ENCODE results near the gene MYADML2. TPM values are rescaled to one million over a fixed set of nuclear protein-coding genes. Genes with fewer than 3 reads are reported as not detected.
"Not testable (repeated sequence)": the region's sequence is repeated elsewhere in the genome, so short reads cannot be mapped to it uniquely, and the experiment has no call there.

MYADML2 gene
- under 1 TPM in 3 of 4 donors, not detected in 1; 0.14 to 0.33 (median 0.24) TPM for polyA plus RNA-seq (ENCODE audit: insufficient read length in 4 of 4)

DNA sequence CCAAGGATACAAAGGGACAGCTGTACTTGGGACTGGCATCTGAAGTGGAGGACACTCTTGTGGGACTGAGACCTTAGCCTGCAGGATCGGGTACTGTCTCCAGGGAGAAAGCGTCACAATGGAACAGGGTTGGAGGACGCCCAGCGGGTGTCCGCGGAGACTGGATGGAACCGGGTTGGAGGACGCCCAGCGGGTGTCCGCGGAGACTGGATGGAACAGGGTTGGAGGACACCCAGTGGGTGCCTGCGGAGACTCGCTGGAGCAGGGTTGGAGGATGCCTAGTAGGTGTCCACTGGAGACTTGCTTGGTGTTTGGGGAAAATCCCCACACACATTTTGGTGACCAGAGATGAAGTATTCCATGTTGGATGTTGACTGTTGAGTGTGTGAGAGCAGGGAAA, at the start of gene MYADML2:
Gene MYADML2, minus strand, starts transcription at position 45 of the 400 bp plus-strand sequence. CDS start 5,492 bp downstream, outside the sequence.
- no peak for DNase-seq (ENCODE audit: low read depth in 4 of 4, low spot score in 2 of 4)

GRCh38 chr17:81996232-81996756, 49.3 kb upstream of the MYADML2 start:
- DNase-seq (ENCODE audit: low read depth in 4 of 4, low spot score in 2 of 4): no peak

- no peak for DNase-seq (ENCODE audit: low read depth in 4 of 4, low spot score in 2 of 4)
Measured at GRCh38 chr17:81995463-81996231, 48.6 kb upstream of the MYADML2 start.

GRCh38 chr17:81994593-81995462, 47.8 kb upstream of the MYADML2 start:
- DNase-seq (ENCODE audit: low read depth in 4 of 4, low spot score in 2 of 4): no peak

GRCh38 chr17:81993729-81994592, 46.9 kb upstream of the MYADML2 start:
- DNase-seq (ENCODE audit: low read depth in 4 of 4, low spot score in 2 of 4): no peak

DNA sequence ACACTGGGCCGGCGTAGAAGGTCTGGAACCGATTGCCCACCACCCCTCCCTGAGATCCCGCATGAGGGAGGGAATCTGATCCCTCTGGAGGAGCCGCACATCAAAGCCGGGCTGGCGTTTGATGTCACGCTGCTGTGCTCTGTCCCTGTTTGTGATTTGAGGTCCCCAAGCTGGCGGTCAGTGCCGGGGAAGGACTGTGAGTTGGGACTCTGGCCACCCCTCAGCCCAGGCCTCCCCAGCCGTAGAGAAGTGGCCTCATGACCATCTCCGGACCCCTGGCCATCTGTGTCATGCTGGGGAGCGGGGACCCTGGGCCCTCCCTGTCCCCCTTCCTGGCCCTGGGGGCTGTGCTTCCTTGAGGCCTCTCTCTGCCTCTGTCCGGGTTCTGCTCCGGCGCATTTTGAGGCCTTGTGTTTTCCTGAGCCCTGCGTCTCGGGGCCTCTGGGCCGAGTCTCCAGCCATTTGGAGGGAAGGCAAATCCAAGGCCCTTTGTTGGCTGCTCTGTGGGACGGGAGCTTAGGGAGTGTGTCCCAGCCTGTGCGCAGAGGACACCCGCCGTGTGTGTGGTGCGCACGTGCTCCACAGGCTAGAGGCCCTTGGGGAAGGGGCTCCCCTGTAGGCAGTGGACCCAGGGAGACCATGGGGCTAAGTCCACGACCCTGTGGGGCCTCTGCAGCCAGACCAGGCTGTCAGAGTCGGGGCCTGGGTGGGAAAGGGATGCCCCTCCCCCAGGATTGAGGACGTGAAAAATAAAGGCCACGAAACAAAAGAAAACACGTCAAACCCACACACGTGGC, 45.5 kb upstream of the MYADML2 start:
- DNase-seq (ENCODE audit: low read depth in 4 of 4, low spot score in 2 of 4): peak in 1 of 4 donors; percentile 73

GRCh38 chr17:81991684-81992305, 44.8 kb upstream of the MYADML2 start:
- no peak for DNase-seq (ENCODE audit: low read depth in 4 of 4, low spot score in 2 of 4)

GRCh38 chr17:81990836-81991683, 44.0 kb upstream of the MYADML2 start:
- no peak for DNase-seq (ENCODE audit: low read depth in 4 of 4, low spot score in 2 of 4)

DNA sequence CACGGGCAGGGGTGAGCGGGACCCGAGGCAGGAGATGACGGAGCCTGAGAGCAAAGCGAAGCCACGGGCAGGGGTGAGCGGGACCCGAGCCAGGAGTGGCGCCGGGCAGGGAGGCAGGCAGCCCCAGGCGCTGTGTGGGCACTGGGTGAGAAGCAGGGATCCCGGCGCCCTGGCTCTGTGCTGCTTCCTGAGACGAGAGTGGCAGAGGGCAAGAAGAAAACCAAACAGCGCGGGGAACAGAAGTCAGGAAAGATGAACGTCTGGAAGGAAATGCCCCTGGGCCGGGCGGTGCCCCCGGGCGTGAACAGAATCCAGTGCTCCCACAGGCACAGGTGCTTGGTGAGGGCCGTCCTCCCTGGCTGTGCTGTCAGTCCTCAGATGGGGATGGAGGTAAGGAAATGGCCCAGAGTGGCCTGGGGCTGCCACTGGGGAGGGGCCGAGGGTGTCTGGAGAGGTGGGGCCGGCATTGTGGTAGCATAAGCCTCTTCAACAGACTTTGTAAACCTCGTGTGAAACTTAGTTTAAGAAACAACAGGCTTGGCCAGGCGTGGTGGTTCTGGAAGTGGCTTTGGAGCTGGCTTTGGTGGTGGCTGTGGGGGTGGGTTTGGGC, 40.2 kb upstream of the MYADML2 start:
- no peak for DNase-seq (ENCODE audit: low read depth in 4 of 4, low spot score in 2 of 4)

DNA sequence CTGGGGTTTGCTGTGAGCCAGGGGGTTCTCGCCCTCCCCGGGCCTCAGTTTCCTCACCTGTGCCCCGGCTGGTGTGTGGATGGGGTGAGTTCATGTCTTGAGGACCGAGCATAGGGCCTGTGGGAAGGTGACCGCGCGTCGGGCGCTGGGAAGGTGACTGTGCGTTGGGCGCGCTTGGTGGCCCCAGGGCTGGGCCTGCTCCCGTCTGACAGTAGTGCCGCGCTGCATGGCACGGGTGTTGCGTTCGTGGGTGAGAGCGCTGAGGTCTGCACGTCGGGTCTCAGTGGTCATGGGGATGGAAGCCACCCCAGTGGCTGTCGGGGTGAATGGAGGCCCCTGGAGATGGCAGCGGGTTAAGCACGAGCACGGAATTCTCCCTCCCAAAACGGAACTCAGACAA, 39.6 kb upstream of the MYADML2 start:
- no peak for DNase-seq (ENCODE audit: low read depth in 4 of 4, low spot score in 2 of 4)

DNA sequence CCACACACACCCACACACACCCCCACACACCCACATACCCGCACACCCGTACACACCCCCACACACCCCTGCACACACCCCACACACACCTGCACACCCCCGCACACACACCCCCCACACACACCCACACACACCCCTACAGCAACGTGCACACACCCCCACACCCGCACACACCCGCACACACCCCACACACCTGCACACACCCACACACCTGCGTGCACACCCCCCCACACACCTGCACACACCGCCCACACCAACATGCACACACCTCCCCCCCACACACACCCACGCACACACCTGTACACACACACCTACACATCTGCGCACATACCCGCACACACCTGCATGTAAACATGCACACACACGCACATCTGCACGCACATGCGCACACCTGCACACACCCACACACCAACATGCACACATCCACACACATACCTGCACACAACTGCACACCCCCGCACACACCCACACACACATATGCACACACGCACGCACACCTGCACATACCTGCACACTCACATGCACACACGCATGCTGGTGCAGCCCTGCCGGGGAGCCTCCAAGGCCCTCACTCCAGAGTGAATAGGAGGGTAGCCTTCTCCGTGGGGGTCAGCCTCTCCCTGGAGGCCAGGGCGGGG, 37.9 kb upstream of the MYADML2 start:
- DNase-seq (ENCODE audit: low read depth in 4 of 4, low spot score in 2 of 4): no peak

DNA sequence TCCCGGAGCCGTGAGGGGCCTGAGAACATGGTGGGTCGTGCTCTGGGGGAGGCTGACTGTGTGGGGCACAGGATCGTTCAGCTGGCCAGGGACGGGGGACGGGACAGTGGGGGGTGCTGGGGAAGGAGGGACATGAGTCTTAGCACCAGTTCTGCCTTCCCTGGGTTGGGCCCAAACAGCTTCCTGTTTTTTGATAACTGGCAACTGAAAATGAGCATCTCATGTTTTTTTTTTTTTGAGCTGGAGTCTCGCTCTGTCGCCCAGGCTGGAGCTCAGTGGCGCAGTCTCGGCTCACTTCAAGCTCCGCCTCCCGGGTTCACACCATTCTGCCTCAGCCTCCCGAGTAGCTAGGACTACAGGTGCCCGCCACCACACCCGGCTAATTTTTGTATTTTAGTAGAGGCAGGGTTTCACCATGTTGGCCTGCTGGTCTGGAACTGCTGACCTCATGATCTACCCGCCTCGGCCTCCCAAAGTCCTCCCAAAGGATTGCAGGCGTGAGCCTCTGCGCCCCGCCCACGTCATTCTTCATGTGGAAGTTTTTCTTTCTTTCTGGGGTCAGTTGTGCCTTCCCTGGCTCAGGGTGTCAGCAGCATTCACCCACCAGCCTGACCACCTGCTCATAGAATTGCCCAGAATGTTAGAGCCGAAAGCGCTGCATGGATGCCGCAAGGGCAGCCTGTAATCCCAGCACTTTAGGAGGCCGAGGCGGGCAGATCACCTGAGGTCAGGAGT, 36.8 kb upstream of the MYADML2 start:
- no peak for DNase-seq (ENCODE audit: low read depth in 4 of 4, low spot score in 2 of 4)

GRCh38 chr17:81983011-81983638, 36.1 kb upstream of the MYADML2 start:
- DNase-seq (ENCODE audit: low read depth in 4 of 4, low spot score in 2 of 4): no peak

- DNase-seq (ENCODE audit: low read depth in 4 of 4, low spot score in 2 of 4): not testable (repeated sequence)
Measured at GRCh38 chr17:81981511-81981910, 34.5 kb upstream of the MYADML2 start.

GRCh38 chr17:81980707-81981343, 33.8 kb upstream of the MYADML2 start:
- no peak for DNase-seq (ENCODE audit: low read depth in 4 of 4, low spot score in 2 of 4)

DNA sequence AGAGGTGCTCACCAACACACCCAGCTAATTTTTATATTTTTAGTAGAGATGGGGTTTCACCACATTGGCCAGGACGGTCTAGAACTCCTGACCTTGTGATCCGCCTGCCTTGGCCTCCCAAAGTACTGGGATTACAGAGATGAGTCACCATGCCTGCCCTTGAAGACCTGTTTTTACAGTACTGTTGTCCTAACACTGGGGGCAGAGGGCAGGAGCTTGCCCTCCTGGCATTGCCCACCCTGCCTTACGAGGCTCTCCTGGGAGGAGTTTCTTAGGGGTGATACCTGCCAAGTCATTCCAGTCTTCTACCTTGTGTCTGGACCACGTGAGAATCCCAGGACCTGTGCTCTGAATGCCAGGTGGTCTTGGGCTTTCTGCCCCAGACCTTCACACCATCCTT, 33.1 kb upstream of the MYADML2 start:
- no peak for DNase-seq (ENCODE audit: low read depth in 4 of 4, low spot score in 2 of 4)

Measured in left renal cortex interstitium (tissue), 4 donors.